ENCODE data around the gene HDAC9.

The HDAC9 gene

DNA sequence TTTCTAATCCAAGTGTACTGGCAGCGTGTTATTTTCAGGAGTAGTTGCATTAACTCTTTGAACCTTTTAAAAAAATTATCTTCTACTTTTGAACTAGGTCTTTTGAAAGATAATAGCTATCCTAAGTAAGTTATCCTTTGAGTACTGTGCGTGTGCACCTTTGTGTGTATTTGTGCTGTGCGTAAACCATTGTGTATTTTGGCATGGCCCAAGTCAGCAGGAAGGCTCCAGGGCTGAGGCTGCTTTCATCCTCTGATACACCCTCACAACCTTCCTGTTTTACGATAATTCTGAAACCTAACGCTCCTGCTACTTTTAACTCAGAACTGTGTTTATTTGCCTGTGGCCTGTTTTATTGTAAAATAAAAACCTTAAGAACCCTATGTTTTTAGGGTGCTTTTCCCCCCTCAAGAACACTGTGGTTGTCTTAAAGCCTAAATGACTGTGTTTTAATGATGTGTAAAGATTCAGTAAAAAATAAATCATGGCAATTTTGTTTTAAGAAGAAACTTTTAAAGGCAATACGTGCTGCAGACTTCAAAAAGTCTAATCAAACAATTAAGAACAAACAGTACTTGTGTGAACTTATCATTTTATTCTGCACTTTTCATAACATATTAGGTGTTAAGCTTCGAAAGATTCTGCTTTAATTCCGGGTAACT is 57.5 kb downstream of the HDAC9 start (continued):
- TF ChIP-seq, protein P1, sequence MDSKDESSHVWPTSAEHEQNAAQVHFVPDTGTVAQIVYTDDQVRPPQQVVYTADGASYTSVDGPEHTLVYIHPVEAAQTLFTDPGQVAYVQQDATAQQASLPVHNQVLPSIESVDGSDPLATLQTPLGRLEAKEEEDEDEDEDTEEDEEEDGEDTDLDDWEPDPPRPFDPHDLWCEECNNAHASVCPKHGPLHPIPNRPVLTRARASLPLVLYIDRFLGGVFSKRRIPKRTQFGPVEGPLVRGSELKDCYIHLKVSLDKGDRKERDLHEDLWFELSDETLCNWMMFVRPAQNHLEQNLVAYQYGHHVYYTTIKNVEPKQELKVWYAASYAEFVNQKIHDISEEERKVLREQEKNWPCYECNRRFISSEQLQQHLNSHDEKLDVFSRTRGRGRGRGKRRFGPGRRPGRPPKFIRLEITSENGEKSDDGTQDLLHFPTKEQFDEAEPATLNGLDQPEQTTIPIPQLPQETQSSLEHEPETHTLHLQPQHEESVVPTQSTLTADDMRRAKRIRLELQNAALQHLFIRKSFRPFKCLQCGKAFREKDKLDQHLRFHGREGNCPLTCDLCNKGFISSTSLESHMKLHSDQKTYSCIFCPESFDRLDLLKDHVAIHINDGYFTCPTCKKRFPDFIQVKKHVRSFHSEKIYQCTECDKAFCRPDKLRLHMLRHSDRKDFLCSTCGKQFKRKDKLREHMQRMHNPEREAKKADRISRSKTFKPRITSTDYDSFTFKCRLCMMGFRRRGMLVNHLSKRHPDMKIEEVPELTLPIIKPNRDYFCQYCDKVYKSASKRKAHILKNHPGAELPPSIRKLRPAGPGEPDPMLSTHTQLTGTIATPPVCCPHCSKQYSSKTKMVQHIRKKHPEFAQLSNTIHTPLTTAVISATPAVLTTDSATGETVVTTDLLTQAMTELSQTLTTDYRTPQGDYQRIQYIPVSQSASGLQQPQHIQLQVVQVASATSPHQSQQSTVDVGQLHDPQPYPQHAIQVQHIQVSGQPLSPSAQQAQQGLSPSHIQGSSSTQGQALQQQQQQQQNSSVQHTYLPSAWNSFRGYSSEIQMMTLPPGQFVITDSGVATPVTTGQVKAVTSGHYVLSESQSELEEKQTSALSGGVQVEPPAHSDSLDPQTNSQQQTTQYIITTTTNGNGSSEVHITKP (tag by site-specific recombination; IDR thresholded peaks at IDR 0.05), result peak; percentile 66
- TF ChIP-seq ZNF610 (tag by site-specific recombination; IDR thresholded peaks at IDR 0.05; ENCODE audit: borderline replicate concordance) (no peak), ZNF133 (tag by site-specific recombination; IDR thresholded peaks at IDR 0.05) (no peak), ZNF148 (tag by site-specific recombination; IDR thresholded peaks at IDR 0.05; ENCODE audit: borderline replicate concordance) (no peak), PRDM6 (tag by site-specific recombination; IDR thresholded peaks at IDR 0.05) (peak; percentile 42; the same call in 1 of the 2 replicates), ZNF645 (tag by site-specific recombination; IDR thresholded peaks at IDR 0.05) (no peak), ZNF112 (tag by site-specific recombination; IDR thresholded peaks at IDR 0.05) (no peak)
- TF ChIP-seq, protein P2, sequence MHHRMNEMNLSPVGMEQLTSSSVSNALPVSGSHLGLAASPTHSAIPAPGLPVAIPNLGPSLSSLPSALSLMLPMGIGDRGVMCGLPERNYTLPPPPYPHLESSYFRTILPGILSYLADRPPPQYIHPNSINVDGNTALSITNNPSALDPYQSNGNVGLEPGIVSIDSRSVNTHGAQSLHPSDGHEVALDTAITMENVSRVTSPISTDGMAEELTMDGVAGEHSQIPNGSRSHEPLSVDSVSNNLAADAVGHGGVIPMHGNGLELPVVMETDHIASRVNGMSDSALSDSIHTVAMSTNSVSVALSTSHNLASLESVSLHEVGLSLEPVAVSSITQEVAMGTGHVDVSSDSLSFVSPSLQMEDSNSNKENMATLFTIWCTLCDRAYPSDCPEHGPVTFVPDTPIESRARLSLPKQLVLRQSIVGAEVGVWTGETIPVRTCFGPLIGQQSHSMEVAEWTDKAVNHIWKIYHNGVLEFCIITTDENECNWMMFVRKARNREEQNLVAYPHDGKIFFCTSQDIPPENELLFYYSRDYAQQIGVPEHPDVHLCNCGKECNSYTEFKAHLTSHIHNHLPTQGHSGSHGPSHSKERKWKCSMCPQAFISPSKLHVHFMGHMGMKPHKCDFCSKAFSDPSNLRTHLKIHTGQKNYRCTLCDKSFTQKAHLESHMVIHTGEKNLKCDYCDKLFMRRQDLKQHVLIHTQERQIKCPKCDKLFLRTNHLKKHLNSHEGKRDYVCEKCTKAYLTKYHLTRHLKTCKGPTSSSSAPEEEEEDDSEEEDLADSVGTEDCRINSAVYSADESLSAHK (tag by site-specific recombination; IDR thresholded peaks at IDR 0.05), result peak; percentile 37; the same call in 1 of the 2 replicates
- TF ChIP-seq, protein P3, sequence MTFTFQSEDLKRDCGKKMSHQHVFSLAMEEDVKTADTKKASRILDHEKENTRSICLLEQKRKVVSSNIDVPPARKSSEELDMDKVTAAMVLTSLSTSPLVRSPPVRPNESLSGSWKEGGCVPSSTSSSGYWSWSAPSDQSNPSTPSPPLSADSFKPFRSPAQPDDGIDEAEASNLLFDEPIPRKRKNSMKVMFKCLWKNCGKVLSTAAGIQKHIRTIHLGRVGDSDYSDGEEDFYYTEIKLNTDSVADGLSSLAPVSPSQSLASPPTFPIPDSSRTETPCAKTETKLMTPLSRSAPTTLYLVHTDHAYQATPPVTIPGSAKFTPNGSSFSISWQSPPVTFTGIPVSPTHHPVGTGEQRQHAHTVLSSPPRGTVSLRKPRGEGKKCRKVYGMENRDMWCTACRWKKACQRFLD (tag by site-specific recombination; IDR thresholded peaks at IDR 0.05), result no peak
- TF ChIP-seq, protein P4, sequence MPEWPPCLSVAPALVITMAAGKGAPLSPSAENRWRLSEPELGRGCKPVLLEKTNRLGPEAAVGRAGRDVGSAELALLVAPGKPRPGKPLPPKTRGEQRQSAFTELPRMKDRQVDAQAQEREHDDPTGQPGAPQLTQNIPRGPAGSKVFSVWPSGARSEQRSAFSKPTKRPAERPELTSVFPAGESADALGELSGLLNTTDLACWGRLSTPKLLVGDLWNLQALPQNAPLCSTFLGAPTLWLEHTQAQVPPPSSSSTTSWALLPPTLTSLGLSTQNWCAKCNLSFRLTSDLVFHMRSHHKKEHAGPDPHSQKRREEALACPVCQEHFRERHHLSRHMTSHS (tag by site-specific recombination; IDR thresholded peaks at IDR 0.05), result no peak

DNA sequence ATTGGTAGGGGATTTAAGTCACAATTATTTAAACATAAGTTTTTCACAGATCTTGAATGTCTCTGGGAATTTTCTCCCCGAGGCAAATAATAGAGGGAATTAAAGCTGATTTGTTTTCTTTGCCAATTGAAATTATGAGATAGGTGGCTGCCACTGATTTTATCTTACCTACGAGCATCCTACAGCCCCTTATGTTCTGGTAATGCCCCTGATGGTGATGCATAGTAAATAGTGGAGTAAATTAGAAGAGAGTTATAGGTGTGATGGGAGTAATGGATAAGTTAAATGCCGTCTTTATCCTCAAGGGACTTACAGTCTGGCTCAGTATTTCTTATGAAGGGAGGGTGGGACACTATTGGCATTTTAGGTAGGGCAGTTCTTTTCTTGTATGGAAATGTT is 58.1 kb downstream of the HDAC9 start:
- H3K36me3 ChIP-seq (ENCODE audit: control insufficient read depth in 2 of 2, insufficient read depth in 1 of 2, low read length in 2 of 2), result no peaks in the 10 kb centered on the region
- no peak overlapping the region for H3K4me3 ChIP-seq (ENCODE audit: low read depth, low read length)
- CTCF ChIA-PET, result no interaction called here
- TF ChIP-seq WT1 (tag by site-specific recombination; IDR thresholded peaks at IDR 0.05), result peak; percentile 91
- no peak for TF ChIP-seq SCRT2 (tag by site-specific recombination; IDR thresholded peaks at IDR 0.05)
- no peaks in the 10 kb centered on the region for H3K9me3 ChIP-seq (ENCODE audit: control insufficient read depth, insufficient read depth, low read depth, low read length)
- POLR2A ChIA-PET, result no interaction called here
- H3K4me1 ChIP-seq (ENCODE audit: control insufficient read depth, insufficient read depth, low read length), result peaks cover 11% of the 10 kb centered on the region
- H3K27ac ChIP-seq (ENCODE audit: extremely low read depth, low read depth, low read length), result no peak overlapping the region
